Activated T-cell treated with anti-CD3 and anti-CD28 coated beads, Interleukin-2, amount 50 U/mL, for 1 hour (primary cell): Measurements from ENCODE around the gene CRYGD.
"Not testable (repeated sequence)": the region's sequence is repeated elsewhere in the genome, so short reads cannot be mapped to it uniquely, and the experiment has no call there.

Source experiments
- DNase-seq: peaks from one replicate; pipeline ENCODE4 v3.0.0-alpha.2; 2020

CRYGD gene

DNA sequence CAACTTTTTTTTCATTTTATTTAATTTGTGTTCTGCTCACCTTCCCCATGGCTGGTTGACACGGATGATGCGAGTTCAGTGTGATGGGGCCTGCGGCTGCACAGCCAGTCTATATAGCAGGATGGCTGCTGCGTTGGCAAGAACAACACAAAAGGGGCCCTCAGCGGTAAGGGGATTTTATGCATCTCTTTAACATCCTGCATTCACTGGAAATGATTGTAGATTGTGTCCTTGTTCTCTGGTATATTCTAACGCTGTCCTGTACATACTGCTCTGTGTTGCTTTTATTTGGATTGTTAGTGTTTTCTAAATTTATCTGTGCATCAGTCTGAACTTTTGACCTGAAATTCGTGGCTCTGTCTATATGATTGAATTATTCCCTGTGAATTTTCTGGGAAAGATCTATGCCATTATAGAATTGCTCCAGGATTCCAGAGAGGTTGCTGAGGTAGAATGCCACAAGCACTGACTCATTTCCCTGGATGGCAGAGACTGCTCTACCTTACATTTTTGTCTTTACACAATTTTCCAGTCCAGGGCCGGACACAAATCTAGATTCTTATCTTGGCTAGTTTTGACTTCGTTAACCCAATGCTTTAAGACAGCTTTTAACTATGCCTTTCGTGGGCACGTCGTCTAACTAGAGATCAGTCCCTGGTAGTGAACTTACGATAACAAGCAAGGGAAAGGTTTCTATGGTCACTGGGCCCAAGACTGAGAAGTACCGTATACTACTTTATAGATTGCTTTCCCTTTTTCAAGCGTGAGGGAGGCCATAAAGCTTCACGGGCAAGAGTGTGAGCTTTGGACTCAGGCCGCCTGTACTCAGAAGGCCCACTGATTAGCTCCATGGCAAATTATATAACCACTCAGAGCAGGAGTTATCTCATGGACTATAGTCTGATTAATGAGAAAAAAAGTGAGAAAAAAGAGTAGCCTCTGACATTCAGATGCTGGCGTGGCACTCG is 5.7 kb upstream of the CRYGD start, which contains the start of gene CRYGC:
Gene CRYGC, minus strand, starts transcription at position 85 of the 968 bp plus-strand sequence. Its CDS starts 36 bp downstream, at position 49.
- DNase-seq, result no peak

GRCh38 chr2:208128136-208128535 is 3.8 kb upstream of the CRYGD start:
- no peak for DNase-seq

DNA sequence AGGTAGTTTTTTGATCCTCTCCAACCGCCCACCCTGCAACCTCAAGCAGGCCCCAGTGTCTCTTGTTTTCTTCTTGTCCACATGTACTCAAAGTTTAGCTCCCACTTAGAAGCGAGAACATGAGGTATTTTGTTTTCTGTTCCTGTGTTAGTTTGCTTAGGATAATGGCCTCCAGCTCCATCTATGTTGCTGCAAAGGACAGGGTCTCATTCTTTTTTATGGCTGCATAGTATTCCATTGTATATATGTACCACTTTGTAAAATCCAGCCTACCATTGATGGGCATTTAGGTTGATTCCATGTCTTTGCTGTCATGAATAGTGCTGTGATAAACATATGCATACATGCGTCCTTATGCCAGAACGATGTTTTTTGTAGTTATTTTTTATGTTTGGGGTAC is 2.8 kb upstream of the CRYGD start:
- no peak for DNase-seq

- no peak for DNase-seq
Observed at GRCh38 chr2:208125251-208125650, 927 bp upstream of the CRYGD start.

DNA sequence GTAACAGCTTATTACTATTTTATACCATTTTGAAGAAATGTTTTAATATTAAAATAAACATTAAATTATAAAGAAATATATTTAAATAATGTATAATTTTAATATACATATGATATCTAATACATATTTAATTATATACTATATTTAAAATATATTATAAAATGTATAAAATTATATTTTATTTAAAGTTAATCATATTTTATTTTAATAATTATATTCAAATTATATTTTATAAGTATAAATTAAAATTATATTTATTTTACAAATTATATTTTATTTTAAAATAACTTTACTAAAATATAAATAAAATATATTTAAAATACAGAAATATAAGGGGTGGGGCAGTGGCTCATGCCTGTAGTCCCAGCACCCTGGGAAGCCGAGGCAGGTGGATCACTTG is 2.1 kb downstream of the CRYGD start:
- no peak for DNase-seq

DNA sequence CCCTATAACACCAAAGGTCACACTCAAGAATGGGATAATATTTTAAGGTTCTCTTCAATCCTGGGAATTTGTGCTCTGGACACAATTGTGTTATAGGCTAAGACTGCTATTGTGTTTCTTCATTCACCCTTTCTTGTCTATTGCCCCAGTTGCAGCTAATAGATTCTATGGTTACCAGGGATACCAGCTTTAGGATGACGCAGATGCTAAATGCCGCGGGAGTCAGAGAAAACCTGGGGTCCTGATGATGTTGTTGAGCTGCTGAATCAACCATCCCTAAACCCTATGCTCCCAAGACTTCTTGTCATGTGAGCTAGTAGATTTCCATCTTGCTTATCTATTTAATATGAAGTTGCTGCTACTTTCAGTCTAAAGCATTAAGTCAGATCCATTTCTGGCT is 5.4 kb downstream of the CRYGD start:
- DNase-seq, result no peak

- DNase-seq, result not testable (repeated sequence)
Observed at GRCh38 chr2:208117390-208117789, 6.9 kb downstream of the CRYGD start.

GRCh38 chr2:208112969-208113368 is 11.4 kb downstream of the CRYGD start:
- DNase-seq, result no peak

GRCh38 chr2:208112273-208112745 is 12.0 kb downstream of the CRYGD start:
- not testable (repeated sequence) for DNase-seq

DNA sequence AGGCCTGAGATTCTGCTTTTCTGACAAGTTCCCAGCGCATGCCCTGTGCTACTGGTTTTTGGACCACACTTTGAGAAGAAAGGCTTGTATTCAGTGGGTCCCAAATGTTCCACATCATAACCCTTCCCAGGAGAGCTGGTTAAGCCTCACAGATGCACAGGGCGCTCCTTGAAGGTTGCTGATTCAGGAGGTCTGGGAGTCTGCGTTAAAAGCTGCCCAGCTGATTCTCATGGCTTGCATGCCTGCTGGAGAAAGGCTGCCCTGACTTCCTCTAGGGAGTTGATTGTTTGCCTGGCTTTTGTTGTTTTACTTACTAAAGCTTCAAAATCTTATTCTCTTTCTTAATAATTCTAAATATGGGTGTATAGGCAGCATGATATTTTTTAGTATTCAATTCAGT is 20.7 kb downstream of the CRYGD start:
- no peak for DNase-seq

DNA sequence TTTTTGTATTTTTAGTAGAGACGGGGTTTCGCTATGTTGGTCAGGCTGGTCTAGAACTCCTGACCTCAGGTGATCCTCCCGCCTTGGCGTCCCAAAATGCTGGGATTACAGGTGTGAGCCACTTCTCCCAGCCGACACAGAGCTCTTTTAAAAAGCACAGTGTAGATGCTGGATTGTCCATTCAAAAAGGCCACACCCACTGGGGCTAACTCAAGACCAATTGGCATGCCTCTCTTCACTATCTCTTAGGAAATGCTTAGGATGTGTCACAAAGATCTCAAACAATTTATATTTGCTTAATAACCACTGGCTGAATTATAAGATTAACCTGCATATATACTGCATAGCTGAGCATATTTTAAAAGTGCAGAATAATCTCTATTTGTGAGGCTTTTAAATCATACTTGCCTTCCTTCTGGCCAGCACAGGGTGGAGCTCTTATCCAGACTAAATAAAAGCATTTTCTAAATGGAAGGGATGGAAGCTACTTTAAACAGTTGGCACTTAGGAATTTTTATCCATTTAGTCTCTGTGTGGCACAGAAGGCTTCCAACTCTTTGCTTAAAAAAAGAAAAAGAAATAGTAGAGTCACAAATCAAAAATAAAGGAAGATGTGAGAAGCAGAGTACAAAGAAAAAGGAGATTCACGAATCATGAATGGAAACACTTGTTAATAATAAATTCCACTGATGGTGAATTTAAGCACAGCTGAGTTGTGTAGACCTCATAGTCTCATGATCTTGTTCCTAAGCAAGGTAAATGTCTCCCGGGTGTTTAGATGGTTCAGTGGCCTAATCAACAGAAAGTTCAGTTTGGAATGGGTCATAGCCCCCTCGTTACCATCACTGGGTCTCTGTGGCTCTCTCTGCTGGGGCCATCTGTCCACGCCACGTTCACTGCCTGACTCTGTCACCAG is 22.4 kb downstream of the CRYGD start:
- no peak for DNase-seq

- no peak for DNase-seq
Observed at GRCh38 chr2:208099682-208100470, 24.4 kb downstream of the CRYGD start.

DNA sequence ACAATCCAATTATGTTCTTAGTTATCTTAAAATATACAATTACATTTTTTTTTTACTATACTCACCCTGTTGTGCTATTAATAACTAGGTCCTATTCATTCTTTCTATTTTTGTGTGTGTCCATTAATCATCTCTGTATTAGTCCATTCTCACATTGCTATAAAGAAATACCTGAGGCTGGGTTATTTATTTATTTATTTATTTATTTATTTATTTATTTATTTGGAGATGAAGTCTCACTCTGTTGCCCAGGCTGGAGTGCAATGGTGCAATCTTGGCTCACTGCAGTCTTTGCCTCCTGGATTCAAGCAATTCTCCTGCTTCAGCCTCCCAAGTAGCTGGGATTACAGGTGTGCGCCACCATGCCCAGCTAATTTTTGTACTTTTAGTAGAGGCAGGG is 25.6 kb downstream of the CRYGD start:
- DNase-seq, result not testable (repeated sequence)

- no peak for DNase-seq
Observed at GRCh38 chr2:208098267-208098666, 26.1 kb downstream of the CRYGD start.

GRCh38 chr2:208097801-208098200 is 26.5 kb downstream of the CRYGD start:
- DNase-seq, result no peak

- DNase-seq, result no peak
Observed at GRCh38 chr2:208097313-208097712, 27.0 kb downstream of the CRYGD start.

GRCh38 chr2:208096080-208096479 is 28.2 kb downstream of the CRYGD start:
- DNase-seq, result no peak

DNA sequence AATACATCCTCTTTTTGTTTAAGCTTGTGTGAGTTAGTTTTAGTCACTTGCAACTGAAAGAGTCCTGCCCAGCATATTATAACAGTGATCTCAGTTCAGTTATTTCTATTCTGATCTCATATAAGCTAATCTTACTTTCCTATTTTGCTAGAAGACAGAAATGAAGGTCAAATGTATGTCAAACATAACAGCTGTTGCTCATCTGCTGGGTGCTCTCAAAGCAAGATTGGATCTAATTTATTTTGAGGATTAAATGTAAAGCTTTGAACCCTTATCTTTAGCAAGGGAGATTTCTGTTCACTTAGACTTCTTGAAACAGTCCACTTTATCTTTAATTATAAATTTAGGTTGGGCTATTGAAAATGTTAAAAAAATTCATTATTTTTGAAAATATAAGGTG is 31.2 kb downstream of the CRYGD start:
- no peak for DNase-seq

DNA sequence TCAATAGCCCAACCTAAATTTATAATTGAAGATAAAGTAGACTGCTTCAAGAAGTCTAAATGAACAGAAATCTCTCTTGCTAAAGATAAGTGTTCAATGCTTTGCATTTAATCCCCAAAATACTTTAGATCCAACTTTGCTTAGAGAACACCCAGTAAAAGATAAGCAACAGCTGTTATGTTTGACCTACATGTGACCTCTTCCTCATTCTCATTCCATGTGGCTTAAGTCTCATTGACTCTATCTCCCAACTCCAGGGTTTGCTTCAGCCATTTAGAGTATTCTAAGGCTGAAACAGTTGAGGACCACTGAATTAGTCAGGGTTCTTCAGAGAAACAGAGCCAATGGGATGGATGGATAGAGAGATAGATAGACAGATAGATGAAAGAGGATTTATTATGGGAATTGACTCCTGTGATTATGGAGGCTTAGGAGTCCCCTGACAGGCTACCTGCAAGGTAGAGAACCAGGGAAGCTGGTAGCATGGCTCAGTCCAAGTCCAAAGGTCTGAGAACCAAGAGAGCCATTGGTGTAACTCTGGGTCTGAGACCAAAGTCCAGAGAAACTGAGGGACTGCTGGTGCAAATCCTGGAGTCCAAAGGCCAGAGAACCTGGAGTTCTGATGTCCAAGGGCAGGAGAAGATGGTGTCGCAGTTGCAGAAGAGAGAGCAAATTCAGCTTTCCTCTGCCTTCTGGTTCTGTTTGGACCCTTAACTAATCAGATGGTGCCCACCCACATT is 32.1 kb downstream of the CRYGD start:
- no peak for DNase-seq

DNA sequence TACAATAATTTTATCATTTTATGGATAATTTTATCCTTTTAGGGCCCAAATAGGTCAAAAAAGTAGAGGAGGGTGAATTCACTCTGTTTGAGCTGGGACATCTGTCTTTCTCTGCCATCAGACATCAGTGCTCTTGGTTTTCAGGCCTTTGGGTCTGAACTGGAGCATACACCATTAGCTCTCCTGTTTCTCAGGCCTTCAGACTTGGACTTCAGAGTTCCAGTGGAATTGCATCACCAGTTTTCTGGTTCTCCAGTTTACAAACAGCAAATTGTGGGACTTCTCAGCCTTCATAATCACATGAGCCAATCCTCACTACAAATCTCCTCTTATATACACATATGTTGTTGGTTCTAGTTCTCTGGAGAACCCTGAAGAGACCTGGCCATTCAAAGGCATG is 33.9 kb downstream of the CRYGD start:
- no peak for DNase-seq

GRCh38 chr2:208086029-208086428 is 38.3 kb downstream of the CRYGD start:
- DNase-seq, result no peak

DNA sequence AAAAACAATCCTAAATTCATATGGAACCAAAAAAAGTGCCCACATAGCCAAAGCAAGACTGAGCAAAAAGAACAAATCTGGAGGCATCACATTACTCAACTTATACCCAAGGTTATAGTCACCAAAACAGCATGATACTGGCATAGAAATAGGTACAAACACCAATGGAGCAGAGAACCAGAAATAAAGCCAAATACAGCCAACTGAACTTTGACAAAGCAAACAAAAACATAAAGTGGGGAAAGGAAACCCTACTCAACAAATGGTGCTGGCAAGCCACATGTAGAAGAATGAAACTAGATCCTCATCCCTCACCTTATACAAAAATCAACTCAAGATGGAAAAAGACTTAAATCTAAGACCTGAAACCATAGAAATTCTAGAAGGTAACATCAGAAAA is 40.5 kb downstream of the CRYGD start:
- no peak for DNase-seq
